HG02884 (cell line): ENCODE data around the gene ITSN1.

Experiments used
- ATAC-seq: cut with Tn5 transposase; IDR thresholded peaks from one replicate; pipeline ENCODE4 v1.9.1; 2021; ENCODE audit warnings: mild to moderate bottlenecking, moderate library complexity; ENCODE audit not compliant: unreplicated experiment

ITSN1 gene

DNA sequence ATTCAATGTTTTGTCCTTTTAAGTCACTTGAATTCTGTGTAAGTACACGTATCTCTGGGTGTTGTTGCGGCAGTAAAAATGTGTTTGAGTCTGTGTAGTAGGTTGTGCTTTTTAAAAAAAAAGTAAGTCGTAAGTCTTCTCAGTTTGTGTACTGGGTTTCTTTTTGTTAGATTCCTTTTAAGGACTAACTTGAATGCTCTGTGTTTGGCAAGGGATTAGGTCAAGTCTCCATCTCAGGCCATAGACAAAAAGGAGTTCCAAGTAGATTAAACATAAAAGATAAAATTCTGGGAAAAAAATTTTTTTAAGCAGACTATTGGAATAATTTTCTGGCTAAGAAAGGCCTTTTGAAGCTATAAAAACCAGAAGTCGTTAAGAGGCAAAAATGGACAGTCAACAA lies 160.2 kb downstream of the ITSN1 start:
- no peak for ATAC-seq

DNA sequence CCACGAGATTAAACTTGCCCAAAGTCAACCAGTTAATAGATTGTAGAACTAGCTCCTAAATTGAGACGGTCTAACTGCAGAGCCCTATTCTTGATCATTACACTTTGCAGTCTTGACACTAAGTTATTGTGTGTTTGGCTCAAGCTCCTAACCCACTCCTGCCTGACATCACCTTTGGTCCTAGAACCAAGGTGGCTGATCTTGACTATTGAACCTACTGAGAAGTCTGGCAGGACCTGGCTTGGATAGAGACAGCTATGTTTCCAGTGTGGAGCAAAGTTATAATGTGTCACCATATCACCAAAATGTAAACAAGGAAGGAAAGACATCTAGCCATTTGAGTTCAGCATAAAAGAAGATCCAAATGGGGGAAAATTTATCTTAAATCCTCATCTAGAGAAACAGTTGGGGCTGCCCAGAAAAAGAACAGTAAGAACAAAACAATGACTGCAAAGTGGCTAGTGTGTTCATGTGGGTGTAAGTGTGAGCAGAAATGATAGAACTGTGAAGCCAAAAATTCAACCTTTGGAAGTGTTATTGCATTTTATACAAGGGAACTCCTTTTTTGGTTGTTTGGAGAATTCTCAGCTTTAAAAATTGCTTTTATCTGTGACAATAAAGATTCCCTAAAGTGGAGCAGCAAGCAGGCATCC lies 166.5 kb downstream of the ITSN1 start:
- ATAC-seq = no peak

DNA sequence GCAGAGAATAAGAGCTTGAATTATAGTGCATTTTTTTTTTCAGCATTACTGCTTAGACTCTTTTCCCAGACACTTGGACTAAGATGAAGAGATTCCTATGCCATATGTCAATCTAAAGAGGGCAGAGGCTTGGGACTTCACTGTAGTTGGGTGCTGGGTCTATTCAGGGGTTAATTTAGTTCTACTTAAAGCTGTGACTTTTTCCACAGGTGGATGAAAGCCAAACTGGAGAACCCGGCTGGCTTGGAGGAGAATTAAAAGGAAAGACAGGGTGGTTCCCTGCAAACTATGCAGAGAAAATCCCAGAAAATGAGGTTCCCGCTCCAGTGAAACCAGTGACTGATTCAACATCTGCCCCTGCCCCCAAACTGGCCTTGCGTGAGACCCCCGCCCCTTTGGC lies 168.5 kb downstream of the ITSN1 start:
- no peak for ATAC-seq

DNA sequence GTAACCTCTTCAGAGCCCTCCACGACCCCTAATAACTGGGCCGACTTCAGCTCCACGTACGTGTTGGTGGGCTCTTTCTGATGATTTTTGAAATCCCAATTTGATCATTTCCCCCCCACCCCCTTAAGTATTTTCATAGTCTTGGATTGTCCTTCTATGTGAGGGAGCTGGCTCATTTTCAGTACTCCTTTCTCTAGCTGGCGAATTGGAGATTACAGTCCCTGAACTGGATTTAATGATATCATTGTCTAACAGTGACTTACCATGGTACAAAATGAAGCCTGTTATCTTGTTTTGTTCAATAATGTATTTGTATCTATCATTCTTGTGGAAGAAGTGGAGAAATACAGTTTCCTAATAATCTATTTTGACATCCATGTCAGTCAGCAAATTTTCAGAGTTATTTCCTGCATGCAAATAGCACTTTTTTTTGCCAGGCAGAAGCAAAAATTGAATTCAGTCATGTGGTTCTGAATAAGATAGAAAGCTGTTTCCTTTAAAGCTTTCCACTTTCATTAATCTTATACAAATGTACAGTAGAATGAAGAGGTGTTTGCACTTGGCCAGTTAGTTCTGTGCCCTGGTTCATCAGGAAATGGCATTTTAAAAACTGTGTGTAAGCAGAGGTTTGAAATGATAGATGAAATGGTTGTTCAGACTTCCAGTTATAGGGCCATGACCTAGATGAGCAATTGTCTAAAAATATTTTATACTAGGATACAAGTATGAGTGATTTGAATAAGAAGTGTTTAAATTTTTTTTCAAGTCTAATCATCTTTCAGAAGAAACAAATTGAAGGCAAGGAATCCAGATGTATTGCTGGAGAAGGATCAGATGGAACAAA lies 169.1 kb downstream of the ITSN1 start:
- no peak for ATAC-seq

DNA sequence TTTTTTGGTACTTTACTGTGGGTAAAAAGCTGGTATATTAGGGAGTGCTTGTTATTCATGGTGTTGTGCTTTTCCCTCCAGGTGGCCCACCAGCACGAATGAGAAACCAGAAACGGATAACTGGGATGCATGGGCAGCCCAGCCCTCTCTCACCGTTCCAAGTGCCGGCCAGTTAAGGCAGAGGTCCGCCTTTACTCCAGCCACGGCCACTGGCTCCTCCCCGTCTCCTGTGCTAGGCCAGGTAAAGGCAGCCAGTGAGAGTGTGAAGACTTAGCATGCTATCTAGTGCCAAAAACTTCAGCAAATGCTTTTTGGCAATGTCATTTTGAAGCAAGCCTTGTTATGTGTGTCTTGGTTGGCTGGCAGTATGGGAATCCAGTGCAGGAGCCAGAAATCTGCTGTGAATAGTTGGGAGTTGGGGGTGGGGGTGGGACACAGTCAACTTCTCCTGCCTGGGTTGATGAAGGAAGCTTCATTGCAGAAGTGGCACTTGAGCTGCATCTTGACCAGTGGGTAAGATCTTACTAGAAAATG lies 171.6 kb downstream of the ITSN1 start:
- no peak for ATAC-seq

DNA sequence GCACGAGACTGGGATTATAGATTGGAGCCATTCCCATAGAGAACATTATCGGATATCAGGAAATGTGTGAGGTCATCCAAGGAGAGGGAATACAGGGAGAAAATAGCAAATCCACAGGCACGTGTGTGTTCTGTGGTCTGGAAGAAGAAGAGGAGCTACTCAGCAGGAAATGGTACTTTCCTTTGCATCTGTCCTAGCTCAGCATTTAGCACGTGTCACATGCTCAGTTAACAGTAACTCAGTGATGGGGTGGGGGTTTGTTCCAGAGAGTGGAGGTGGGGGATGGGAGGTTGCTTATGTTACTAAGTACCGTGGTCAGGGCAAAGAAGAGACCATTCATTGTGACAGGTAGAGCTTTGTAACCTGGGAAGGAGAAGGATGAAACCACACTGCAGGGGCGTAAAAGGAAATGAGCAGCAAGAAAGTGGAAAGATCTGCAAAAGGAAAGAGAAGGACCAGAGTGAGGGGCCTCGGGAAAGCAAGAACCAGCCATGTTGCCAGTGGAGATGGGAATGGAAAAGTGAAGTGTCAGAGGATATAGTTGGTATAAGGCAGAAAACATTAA lies 172.9 kb downstream of the ITSN1 start:
- ATAC-seq = no peak

DNA sequence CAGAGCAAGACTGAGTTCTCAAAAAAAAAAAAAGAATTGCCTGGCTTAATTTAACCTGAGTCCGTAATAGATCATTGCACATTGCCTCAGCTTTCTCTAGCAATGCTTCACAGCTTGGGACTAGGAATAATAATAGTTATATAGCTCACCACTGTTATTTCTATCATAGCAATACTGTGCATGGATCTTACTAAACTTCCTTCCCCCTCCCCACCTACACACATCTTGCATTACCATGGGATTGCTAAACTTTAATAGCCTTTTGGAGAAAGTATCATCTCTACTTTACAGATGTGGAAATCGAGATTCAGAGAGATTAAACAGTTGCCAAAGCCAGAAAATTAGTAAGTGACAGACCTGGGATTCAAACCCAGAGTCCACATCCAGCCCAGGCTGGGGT lies 173.9 kb downstream of the ITSN1 start:
- no peak for ATAC-seq

DNA sequence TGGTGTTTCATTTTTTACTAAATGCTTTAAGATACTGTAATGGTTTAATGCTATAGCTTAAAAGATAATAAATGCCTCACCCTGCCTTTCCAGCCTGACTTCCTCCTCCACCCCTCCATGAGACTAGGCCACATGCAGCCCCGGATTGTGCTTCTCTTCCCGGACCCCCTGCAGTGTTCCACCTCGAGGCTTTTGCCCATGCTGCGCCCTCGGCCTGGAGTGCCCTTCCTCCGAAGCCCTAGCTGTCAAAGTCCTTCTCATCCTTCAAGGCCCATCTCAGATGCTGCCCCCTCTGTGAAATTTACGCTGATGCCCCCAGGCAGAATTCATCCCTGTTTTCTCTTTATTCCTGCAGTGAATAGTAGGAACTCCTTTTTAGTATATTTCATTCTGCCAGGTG lies 174.8 kb downstream of the ITSN1 start:
- no peak for ATAC-seq

DNA sequence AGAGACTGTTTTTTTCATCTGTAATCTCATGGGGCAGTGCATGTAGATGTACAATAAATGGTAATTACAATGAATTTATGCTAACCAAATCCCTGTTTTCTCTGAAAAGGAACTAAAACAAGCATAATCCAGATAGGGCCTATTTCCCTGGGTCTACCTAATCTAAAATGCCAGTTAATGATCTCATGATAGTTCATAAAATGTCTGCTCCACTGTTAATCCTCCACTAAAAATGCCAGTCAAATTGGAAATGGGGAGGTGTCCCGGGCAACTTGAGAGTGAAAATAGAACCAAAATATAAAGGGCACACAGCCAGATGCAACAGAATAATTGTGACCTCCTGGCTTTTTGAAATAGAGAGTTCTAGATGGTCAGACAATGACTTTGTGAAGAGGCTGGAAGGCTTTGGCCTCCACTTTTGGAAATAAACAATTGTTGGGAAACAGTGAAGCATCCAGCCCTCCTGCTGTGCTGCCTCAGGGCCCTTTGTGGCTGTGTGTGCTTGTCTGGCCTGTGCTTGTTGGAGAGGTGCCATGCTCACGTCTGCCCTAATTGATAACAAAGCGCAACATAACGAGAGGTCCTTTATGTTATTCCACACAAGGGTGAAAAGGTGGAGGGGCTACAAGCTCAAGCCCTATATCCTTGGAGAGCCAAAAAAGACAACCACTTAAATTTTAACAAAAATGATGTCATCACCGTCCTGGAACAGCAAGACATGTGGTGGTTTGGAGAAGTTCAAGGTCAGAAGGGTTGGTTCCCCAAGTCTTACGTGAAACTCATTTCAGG lies 175.6 kb downstream of the ITSN1 start:
- no peak for ATAC-seq

DNA sequence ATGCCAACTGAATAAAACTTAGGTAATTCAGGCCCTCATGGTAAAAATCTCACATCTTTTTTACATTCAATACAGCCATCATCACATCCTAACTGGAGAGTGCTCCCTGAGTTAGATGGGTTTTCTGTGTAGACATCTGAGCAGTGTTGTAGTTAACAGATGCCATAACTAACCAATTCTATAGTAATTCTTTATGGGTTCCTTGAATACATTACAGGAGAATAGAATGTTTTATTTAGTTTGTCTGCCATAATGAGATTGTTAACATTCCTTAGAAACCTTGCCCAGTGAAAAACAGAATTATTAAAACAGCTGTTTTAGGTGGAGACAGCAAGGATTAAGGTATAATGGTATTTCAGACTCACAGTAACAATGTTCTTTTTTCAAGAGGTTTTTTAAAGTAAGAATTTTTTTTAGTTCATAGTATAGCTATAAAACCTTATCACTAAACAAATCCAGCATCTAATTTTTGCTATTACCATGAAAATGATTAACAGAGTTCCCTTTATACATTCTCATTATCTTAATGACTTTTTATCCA lies 178.0 kb downstream of the ITSN1 start:
- ATAC-seq = no peak

DNA sequence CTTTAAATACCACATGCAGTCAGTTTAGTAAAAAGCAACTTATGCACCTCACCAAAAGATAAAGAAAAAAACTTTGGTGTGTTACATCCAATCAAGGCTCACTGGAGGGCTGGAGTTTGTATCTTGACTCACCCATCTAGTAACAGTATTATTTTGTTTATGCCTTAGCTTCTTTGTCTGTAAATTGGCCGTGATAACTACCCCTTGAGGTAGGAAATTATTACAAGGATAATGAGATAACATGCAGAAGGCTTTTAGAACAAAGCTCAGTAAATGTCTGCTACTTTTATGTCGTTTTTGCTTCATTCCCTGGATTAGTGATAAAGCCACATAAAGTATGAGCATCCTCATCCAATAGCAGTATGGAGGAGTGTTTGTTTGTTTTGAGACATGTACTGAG lies 178.5 kb downstream of the ITSN1 start:
- ATAC-seq = no peak

DNA sequence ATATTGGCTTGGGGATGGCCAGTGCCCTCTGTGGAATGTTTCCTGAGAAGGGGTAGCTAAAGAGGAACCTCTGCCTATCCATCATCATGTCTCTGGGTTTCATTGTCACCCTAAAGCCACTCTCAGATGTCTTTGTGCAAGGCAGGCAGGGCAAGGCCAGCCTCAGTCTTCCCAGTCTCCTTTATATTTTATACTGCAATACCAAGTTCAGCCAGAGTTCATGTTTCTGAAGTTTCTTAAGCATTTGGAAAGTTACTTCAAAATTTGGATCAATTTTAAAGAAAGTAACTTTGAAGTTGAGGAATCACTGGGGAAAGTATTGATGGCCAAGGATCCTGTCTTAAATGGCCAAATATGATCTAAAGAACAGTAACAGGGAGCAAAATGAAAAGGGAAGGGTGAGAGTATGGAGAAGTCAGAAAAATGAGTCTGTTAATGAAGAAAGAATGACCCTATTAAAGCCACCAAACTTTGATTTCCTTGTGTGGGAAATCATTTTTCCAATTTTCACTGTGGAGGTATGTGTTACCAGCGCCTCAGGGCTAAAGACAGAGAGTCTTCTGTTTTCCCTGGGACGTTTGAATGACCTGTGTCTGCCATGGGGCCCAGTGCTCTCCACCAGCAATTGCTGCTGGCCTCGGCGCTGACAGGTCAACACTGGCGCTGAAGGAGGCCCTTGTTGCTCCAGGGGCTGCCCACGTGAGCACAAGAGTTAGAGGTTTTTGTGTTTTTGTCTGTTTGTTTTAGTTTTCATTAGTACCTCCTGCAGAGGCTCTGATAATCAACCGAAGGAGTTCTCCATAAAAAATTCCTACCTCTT lies 179.4 kb downstream of the ITSN1 start:
- ATAC-seq = no peak

DNA sequence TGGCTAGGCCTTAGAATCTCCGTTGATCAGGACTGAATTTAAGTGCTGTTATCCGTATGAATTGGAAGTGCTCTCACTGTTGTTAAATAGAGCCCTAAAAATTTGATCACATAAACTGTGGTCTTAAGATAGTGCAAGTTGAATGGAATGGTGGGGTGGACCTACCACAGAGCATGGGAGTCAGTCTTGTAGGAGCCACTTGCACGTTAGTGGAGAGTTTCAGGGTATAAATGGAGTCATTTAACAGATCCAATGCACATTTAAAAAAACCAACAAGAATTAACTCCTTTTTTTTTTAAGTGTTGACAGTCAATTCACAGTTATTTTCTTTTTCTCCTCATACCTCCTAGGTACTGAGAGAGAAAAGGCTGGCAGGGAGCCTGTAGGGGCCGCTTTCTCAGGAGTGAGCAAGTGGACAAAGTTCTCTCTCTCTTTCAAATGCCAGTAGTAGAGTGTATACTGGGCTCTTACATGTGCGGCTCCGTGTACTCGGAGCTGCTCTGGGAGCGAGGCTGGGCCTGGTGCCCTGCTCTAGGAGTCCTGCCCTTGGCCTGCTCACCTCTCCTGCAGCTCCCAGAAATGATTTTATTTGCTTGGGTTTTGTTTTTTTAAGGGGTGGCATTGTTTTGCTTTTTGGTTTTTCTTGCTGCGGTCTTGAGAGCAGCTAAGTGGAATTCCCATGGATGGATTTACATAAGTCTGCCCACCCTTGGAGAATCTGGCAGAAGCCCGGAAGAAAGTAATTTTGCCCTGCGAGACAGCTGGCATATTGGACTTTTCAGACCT lies 182.0 kb downstream of the ITSN1 start:
- ATAC-seq = no peak

DNA sequence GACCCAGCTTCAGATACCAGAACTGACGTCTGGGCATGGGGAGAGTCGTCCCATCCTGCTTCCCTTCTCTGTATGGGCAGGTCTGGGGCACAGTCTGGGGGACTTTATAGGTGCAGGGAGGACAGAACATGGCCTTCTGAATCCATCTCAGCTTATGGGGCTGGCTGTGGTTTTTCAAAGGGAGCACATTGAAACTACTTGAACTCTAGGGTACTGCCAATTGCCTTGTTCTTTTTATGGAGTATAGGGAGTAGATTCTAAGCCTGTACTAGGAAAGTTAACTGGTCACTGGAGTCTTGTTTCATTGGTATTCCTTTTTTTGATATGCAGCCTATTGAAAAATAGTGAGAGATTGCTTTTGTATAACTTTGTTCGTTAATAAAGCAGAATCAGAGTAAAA lies 183.1 kb downstream of the ITSN1 start:
- ATAC-seq = no peak

DNA sequence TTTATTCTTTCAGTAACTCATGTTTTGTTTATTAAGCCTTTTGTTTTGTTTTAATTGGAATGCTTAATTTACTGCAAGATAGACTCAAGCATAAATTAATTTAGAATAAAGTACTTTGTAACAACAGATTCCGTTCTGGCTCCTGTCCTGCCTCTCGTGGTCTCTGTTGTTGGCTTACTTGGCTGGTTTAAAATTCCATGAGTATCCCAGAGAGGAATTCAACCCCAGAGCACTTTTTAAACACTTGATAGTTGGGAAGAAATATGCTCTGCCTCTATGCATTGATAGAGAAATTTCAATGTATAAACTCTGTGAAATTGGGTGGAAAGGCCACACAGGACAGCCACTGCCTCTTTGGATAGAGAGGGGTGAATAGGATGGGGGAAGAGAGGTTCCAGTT lies 183.6 kb downstream of the ITSN1 start:
- no peak for ATAC-seq

DNA sequence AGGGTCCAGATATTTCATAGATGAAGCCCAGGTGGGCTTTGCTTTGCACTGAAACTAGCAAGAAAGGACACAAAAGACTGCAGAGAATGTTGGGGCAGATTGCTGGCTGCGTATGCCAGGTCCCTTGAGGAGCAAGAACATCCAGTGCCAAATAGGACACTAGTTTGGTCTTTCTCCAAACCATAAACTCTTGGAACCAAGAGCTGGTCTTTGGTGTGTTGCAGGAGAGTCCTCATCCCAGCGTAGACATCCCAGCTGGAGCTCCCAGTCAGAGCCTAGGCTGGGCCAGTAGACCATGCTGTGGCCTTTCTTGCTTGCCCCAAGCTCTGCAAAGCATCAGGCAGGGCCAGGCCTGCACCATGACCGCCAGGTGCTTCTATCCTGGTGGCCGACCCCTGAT lies 185.8 kb downstream of the ITSN1 start:
- ATAC-seq = no peak

DNA sequence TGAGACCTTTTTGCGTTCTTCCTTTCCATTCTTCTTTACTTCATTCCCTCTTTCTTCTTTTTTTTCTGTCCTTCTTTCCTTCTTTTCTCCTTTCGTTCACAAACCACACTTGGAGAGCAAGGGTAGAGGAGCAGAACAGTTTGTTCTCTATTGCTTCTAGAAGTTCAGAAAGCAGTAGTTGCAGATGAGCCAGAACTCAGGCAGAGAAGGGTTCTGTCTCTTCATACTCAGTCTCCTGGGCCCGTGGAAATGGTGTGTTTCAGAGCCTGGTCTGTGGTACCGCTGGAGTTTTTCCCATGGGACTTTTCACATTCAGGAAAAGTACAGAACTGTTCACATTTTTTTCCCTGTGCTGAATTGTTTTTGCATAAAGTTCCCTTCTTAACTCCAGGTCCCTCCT lies 186.3 kb downstream of the ITSN1 start:
- ATAC-seq = no peak

DNA sequence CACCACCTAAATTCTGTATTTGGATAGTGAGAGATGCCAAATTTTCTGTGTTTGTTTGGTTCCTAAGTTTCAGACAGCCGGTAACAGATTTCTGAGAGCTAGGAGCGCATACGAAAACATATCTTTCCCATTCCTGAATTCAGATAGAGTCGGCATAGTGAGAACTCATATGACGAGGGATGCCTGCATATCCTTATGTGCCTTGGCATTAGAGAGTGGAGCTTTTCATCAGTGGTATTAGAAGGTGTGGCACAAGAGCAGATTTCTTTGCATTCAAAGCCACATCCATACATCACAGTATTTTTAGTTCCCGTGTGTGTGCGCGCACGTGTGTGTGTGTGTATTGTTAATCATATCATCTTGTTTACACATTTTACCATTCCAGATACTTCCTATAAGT lies 187.5 kb downstream of the ITSN1 start:
- ATAC-seq = no peak

DNA sequence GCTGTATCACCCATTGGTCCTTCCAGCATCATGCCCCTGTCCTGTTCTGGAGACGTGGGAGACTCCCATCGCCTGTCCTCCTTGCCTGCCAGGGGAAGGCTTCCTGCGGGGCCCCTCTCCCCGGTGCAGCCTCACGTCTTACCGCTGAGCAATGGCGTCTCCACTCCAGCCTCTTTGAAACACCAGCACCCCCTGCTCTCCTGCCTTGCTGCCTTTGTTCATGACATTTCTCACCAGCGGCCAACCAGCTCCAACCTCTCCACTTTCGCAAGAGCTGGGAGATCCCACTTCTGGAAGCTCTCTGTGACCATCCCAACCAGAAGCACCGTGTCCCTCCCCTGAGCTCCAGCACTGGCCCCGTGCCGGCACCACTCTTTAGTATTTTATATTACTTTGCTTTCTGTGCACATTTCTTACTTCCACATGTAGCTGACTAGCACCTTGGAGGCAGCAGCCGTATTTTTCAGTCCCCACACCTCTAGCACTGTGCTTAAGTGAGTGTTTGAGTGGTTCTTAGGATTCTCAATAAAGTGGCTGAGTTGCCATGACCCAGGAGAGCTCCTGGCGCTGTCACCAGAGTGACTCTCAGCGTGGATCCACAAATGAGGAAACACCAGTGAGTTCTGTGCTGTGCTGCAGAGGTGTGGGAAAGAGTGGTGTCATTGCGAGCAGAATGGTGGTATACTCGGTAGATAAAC lies 189.8 kb downstream of the ITSN1 start:
- no peak for ATAC-seq
